GM12878 (cell line): Measurements from ENCODE around the gene PHYKPL. TPM values are rescaled to one million over a fixed set of nuclear protein-coding genes. Genes with fewer than 3 reads are reported as not detected.

Experiments
- ATAC-seq: fragments of 200-7000 bp; cut with Tn5 transposase; 3 replicates; pipeline ENCODE4 v1.9.1; 2020; ENCODE audit warnings: mild to moderate bottlenecking, moderate library complexity
- BruUV-seq: library from RNA; stranded (reverse); fragments of 400-500 nt; replicated peaks from 2 replicates; lab custom pipeline; 2021; lab: Mats Ljungman, UMichigan
- CTCF ChIA-PET: fragments of 300-600 bp; sonication (Branson Sonifier 250); formaldehyde crosslinking; extraction: SDS; loops from one replicate; lab custom pipeline; 2021; ENCODE audit warnings: inconsistent platforms; lab: Yijun Ruan, JAX
- POLR2A ChIA-PET: fragments of 350-600 bp; formaldehyde crosslinking; extraction: SDS; loops from one replicate; lab custom pipeline; 2021; ENCODE audit warnings: inconsistent platforms; lab: Charles Lee
- RAD21 ChIA-PET: fragments of 300-600 bp; sonication (Branson Sonifier 250); formaldehyde crosslinking; loops from one replicate; lab custom pipeline; 2023; ENCODE audit warnings: antibody characterized with exemption; ENCODE audit not compliant: unreplicated experiment; lab: Charles Lee
- SMC1A ChIA-PET: fragments of 300-600 bp; sonication (Branson Sonifier 250); formaldehyde crosslinking; loops from one replicate; lab custom pipeline; 2023; ENCODE audit not compliant: unreplicated experiment, uncharacterized antibody; lab: Charles Lee
- DNase-seq: peaks from one replicate; pipeline ENCODE4 v3.0.0-alpha.2; 2011; ENCODE audit warnings: low read depth, low spot score
- FAIRE-seq: peaks from 3 replicates; lab custom pipeline; 2011; peaks lifted over from hg19 to GRCh38; lab: Jason Lieb, UNC
- H2AFZ ChIP-seq: 2 replicates; pipeline ENCODE4 v1.6.0; 2011; ENCODE audit warnings: low read depth, low read length, control low read depth; ENCODE audit not compliant: control insufficient read depth
- H3K27ac ChIP-seq: 2 replicates; pipeline ENCODE4 v1.5.1; 2011; ENCODE audit warnings: control low read depth; ENCODE audit not compliant: control insufficient read depth, insufficient read depth
- H3K27me3 ChIP-seq, 2 experiments: replicated peaks in 1 of 2; 2 replicates each; pipeline versions ENCODE4 v1.6.0 to v1.6.1; 2011; ENCODE audit warnings: low read length in 1 of 2; ENCODE audit not compliant: control insufficient read depth in 2 of 2, insufficient read depth in 2 of 2
- H3K36me3 ChIP-seq, 2 experiments: 2 replicates each; pipeline ENCODE4 v1.5.1; 2011; ENCODE audit warnings: low read length in 1 of 2; ENCODE audit not compliant: control insufficient read depth in 2 of 2, insufficient read depth in 2 of 2
- H3K4me1 ChIP-seq: 2 replicates; pipeline ENCODE4 v1.6.1; 2011; ENCODE audit warnings: mild to moderate bottlenecking, low read length, moderate library complexity, mixed read lengths; ENCODE audit not compliant: control insufficient read depth, insufficient read depth
- H3K4me2 ChIP-seq: 2 replicates; pipeline ENCODE4 v1.6.0; 2011; ENCODE audit warnings: control low read depth; ENCODE audit not compliant: control insufficient read depth, insufficient read depth
- H3K4me3 ChIP-seq: fragments of 200-600 bp; sonication (generic); 2 replicates; pipeline ENCODE4 v1.5.1; 2016
- H3K79me2 ChIP-seq: 2 replicates; pipeline ENCODE4 v1.6.0; 2011; ENCODE audit warnings: low read length; ENCODE audit not compliant: control insufficient read depth, insufficient read depth
- H3K9ac ChIP-seq: 2 replicates; pipeline ENCODE4 v1.8.0; 2011; ENCODE audit warnings: low read length, control low read depth, mixed read lengths; ENCODE audit not compliant: control insufficient read depth, insufficient read depth
- H3K9me3 ChIP-seq: replicated peaks from 3 replicates; pipeline ENCODE4 v1.5.1; 2011; ENCODE audit warnings: mild to moderate bottlenecking, low read length; ENCODE audit not compliant: control insufficient read depth, insufficient read depth
- H4K20me1 ChIP-seq: 2 replicates; pipeline ENCODE4 v1.6.0; 2011; ENCODE audit not compliant: control insufficient read depth, insufficient read depth
- ASH2L ChIP-seq: fragments of 300-600, 200-600 bp; sonication (generic); IDR thresholded peaks from 2 replicates; pipeline ENCODE4 v1.6.1; 2017; ENCODE audit warnings: low read depth, mild to moderate bottlenecking, borderline replicate concordance
- ATF7 ChIP-seq: fragments of 450-650 bp; IDR thresholded peaks from 2 replicates; pipeline ENCODE4 v1.6.1; 2016; ENCODE audit warnings: low read depth, mild to moderate bottlenecking
- CBX5 ChIP-seq: sonication (generic); IDR thresholded peaks from 2 replicates; pipeline ENCODE4 v1.6.1; 2016; ENCODE audit warnings: low read depth, moderate library complexity, mild to moderate bottlenecking, inconsistent platforms
- CHD2 ChIP-seq: IDR thresholded peaks from 2 replicates; pipeline ENCODE4 v1.6.1; 2011; ENCODE audit warnings: low read depth, low read length, improper control_type of control experiment, borderline replicate concordance
- ESRRA ChIP-seq: IDR thresholded peaks from 2 replicates; pipeline ENCODE4 v1.6.1; 2012; ENCODE audit warnings: mild to moderate bottlenecking, low read length, improper control_type of control experiment
- FOXK2 ChIP-seq: fragments of 450-650 bp; IDR thresholded peaks from 2 replicates; pipeline ENCODE4 v1.6.1; 2017; ENCODE audit warnings: mild to moderate bottlenecking, moderate library complexity
- NFIC ChIP-seq: IDR thresholded peaks from 2 replicates; pipeline ENCODE4 v1.6.1; 2012; ENCODE audit warnings: low read depth, mild to moderate bottlenecking, inconsistent platforms, low read length, moderate library complexity
- NR2F1 ChIP-seq: fragments of 450-650 bp; conservative IDR thresholded peaks from 2 replicates; pipeline ENCODE4 v1.6.1; 2017; ENCODE audit warnings: mild to moderate bottlenecking
- PML ChIP-seq: IDR thresholded peaks from 2 replicates; pipeline ENCODE4 v1.6.1; 2012; ENCODE audit warnings: low read length, inconsistent platforms
- POU2F2 ChIP-seq: IDR thresholded peaks from 3 replicates; pipeline ENCODE4 v1.6.1; 2011; ENCODE audit warnings: low read depth, mild to moderate bottlenecking, low read length, borderline replicate concordance
- SIX5 ChIP-seq: IDR thresholded peaks from 2 replicates; pipeline ENCODE4 v1.6.1; 2011; ENCODE audit warnings: mild to moderate bottlenecking, low read depth, low read length, moderate library complexity; ENCODE audit not compliant: severe bottlenecking
- USF2 ChIP-seq: IDR thresholded peaks from 2 replicates; pipeline ENCODE4 v1.6.1; 2011; ENCODE audit warnings: low read depth, low read length, improper control_type of control experiment, borderline replicate concordance
- ZBED1 ChIP-seq: IDR thresholded peaks from 2 replicates; pipeline ENCODE4 v1.6.1; 2016; ENCODE audit warnings: borderline replicate concordance
- ZBTB40 ChIP-seq: fragments of 450-650 bp; IDR thresholded peaks from 2 replicates; pipeline ENCODE4 v1.6.1; 2016; ENCODE audit warnings: mild to moderate bottlenecking, moderate library complexity, borderline replicate concordance
- ZNF207 ChIP-seq: fragments of 450-650 bp; IDR thresholded peaks from 2 replicates; pipeline ENCODE4 v1.6.1; 2014; ENCODE audit warnings: antibody characterized with exemption, mild to moderate bottlenecking, borderline replicate concordance
- ZNF592 ChIP-seq: fragments of 450-650 bp; IDR thresholded peaks from 2 replicates; pipeline ENCODE4 v1.6.1; 2017; ENCODE audit warnings: mild to moderate bottlenecking, moderate library complexity
- WGBS: methylation state at CpG from one replicate; pipeline ENCODE4 v1.1.6; 2016; ENCODE audit warnings: low lambda C conversion rate; ENCODE audit not compliant: insufficient replicate concordance, insufficient coverage; ENCODE audit errors: missing lambda C conversion rate; 5-methylcytosine and 5-hydroxymethylcytosine counted together
- in situ Hi-C: fragments of 300-500 bp; cut with MboI; formaldehyde crosslinking; loops from 9 replicates; pipeline ENCODE4 v1.14.3; 2018; ENCODE audit warnings: mixed read lengths
- intact Hi-C: fragments of 100-400 bp; cut with micrococcal nuclease; formaldehyde crosslinking; loops from one replicate; pipeline ENCODE4 v1.14.2; 2022; ENCODE audit not compliant: unreplicated experiment
- polyA plus RNA-seq, 11 experiments: library from polyadenylated mRNA; depleted of rRNA in 4 of 11; unstranded in 6 of 11; stranded (reverse) in 5 of 11; fragments of >200 nt; fragmentation: Nextera tagmentation in 4 of 11; fragmentation: Illumina TruSeq in 1 of 11; extraction: Ambion mirVana in 4 of 11; extraction: Trizol in 1 of 11; gene quantifications; 1 replicate in 1 of 11; 2 replicates in 10 of 11; pipeline versions ENCODE4 v1.2.1 to v1.2.3, GENCODE V29; 2011 to 2016; ENCODE audit warnings: inconsistent platforms in 2 of 11, missing spikeins in 2 of 11, low read depth in 1 of 11
- total RNA-seq, 4 experiments: library from RNA; depleted of rRNA in 3 of 4; stranded (reverse); fragments of >200 nt in 3 of 4; fragmentation: Illumina TruSeq in 1 of 4; extraction: Trizol in 1 of 4; gene quantifications; 2 replicates each; pipeline versions ENCODE4 v1.2.1 to v1.2.3, GENCODE V29; 2013 to 2021

Gene PHYKPL
- total and polyA plus RNA-seq, 10 of the 15 experiments (the other 5 are each of a cell fraction or from before 2014, with no cell fraction given): 4.5 to 53.9 (median 25.6) TPM

GRCh38 chr5:178227138-178227659, 5.4 kb downstream of the PHYKPL start:
- ATAC-seq: no peak
- no peak for TF ChIP-seq SIX5
- no peak for TF ChIP-seq ZBED1
- no peak for TF ChIP-seq POU2F2
- no peak for TF ChIP-seq ZNF207
- no peak for TF ChIP-seq ESRRA
- no peak for TF ChIP-seq CHD2
- no peak for TF ChIP-seq USF2
- TF ChIP-seq ZNF592: no peak
- TF ChIP-seq ZBTB40: no peak
- TF ChIP-seq NFIC: no peak
- no peak for TF ChIP-seq NR2F1
- no peak for TF ChIP-seq ATF7
- no peak for TF ChIP-seq CBX5
- no peak for TF ChIP-seq FOXK2
- no peak for TF ChIP-seq PML
- no peak for TF ChIP-seq ASH2L

More at GRCh38 chr5:178227138-178227659, 5.4 kb downstream of the PHYKPL start:
- POLR2A ChIA-PET: no interaction called here
- H3K4me1 ChIP-seq: peaks cover 10% of the 10 kb centered on the region
- no peaks in the 10 kb centered on the region for H3K9me3 ChIP-seq
- intact Hi-C loops: no loop called here
- SMC1A ChIA-PET: no interaction called here
- H4K20me1 ChIP-seq: no peaks in the 10 kb centered on the region
- RAD21 ChIA-PET: no interaction called here
- no peak overlapping the region for H3K9ac ChIP-seq
- H3K36me3 ChIP-seq: peaks cover 4 to 11% of the 10 kb centered on the region in 2 experiments
- CTCF ChIA-PET: no interaction called here
- H3K27me3 ChIP-seq: no peaks in the 10 kb centered on the region
- DNase-seq (no peak), FAIRE-seq (no peak)
- H3K27ac ChIP-seq: no peak overlapping the region
- H3K4me3 ChIP-seq: no peak overlapping the region
- H3K79me2 ChIP-seq: peaks cover 28% of the 10 kb centered on the region
- in situ Hi-C loops: no loop called here
- no peak overlapping the region for H3K4me2 ChIP-seq
- H2AFZ ChIP-seq: no peak overlapping the region
- 85% methylated on average over 4 of the region's 4 CpGs for WGBS
- no TSS peak for BruUV-seq
